A673 (cell line): ENCODE measurements around the gene LMF1. TPM values are rescaled to one million over a fixed set of nuclear protein-coding genes. Genes with fewer than 3 reads are reported as not detected.

Source experiments
- BruUV-seq: library from RNA; stranded (reverse); fragments of 400-500 nt; replicated peaks from 2 replicates; lab custom pipeline; 2021; lab: Mats Ljungman, UMichigan
- CTCF ChIA-PET: fragments of 300-600 bp; sonication (Branson Sonifier 250); formaldehyde crosslinking; loops from one replicate; lab custom pipeline; 2022; ENCODE audit warnings: antibody characterized with exemption; lab: Charles Lee
- POLR2A ChIA-PET: fragments of 300-600 bp; sonication (Branson Sonifier 250); formaldehyde crosslinking; loops from one replicate; lab custom pipeline; 2022; ENCODE audit warnings: antibody characterized with exemption; ENCODE audit not compliant: low non-redundant PET; lab: Charles Lee
- DNase-seq: peaks from one replicate; pipeline ENCODE4 v3.0.0-alpha.2; 2015; ENCODE audit warnings: low spot score
- H3K27ac ChIP-seq: fragments of 200-600 bp; sonication (generic); 2 replicates; pipeline ENCODE4 v1.5.1; 2016; ENCODE audit warnings: mixed run types, low read depth, mild to moderate bottlenecking, mixed read lengths, antibody characterized with exemption, low read length; ENCODE audit not compliant: poor library complexity, severe bottlenecking
- H3K27me3 ChIP-seq: fragments of 200-600 bp; sonication (generic); replicated peaks from 2 replicates; pipeline ENCODE4 v1.6.1; 2017; ENCODE audit warnings: mixed run types, low read depth, mild to moderate bottlenecking, mixed read lengths, antibody characterized with exemption, low read length; ENCODE audit not compliant: insufficient read depth, poor library complexity
- H3K36me3 ChIP-seq: fragments of 200-600 bp; sonication (generic); 2 replicates; pipeline ENCODE4 v1.6.1; 2016; ENCODE audit warnings: mixed run types, mild to moderate bottlenecking, mixed read lengths, antibody characterized with exemption, low read length; ENCODE audit not compliant: insufficient read depth, poor library complexity, severe bottlenecking
- H3K4me1 ChIP-seq: fragments of 200-600 bp; sonication (generic); 2 replicates; pipeline ENCODE4 v1.6.1; 2017; ENCODE audit warnings: mixed run types, mild to moderate bottlenecking, mixed read lengths, antibody characterized with exemption, low read length; ENCODE audit not compliant: insufficient read depth, poor library complexity, severe bottlenecking
- H3K4me3 ChIP-seq: fragments of 200-600 bp; sonication (generic); 2 replicates; pipeline ENCODE4 v1.5.1; 2016; ENCODE audit warnings: low read depth, mixed run types, mild to moderate bottlenecking, mixed read lengths, low read length; ENCODE audit not compliant: poor library complexity, severe bottlenecking
- H3K9me3 ChIP-seq: fragments of 200-600 bp; sonication (generic); 2 replicates; pipeline ENCODE4 v1.6.1; 2016; ENCODE audit warnings: mixed run types, low read depth, mild to moderate bottlenecking, mixed read lengths, antibody characterized with exemption, low read length; ENCODE audit not compliant: poor library complexity, severe bottlenecking
- CTCF ChIP-seq: fragments of 300-800, 200-600 bp; sonication (generic); conservative IDR thresholded peaks from 2 replicates; pipeline ENCODE4 v1.5.1; 2017; ENCODE audit warnings: low read depth, mild to moderate bottlenecking, antibody characterized with exemption, low read length, moderate library complexity, mixed read lengths
- EZH2 ChIP-seq: fragments of 200-600 bp; sonication (generic); IDR thresholded peaks from 2 replicates; pipeline ENCODE4 v1.6.1; 2017; ENCODE audit warnings: borderline replicate concordance, low read depth, mild to moderate bottlenecking, mixed read lengths, antibody characterized with exemption, low read length; ENCODE audit not compliant: poor library complexity, severe bottlenecking
- intact Hi-C: fragments of 100-400 bp; cut with micrococcal nuclease; formaldehyde crosslinking; loops from one replicate; pipeline ENCODE4 v1.10.0; 2022; ENCODE audit not compliant: unreplicated experiment
- total RNA-seq: library from RNA; stranded (reverse); gene quantifications from 2 replicates; pipeline ENCODE4 v1.2.3, GENCODE V29; 2021

Gene LMF1
- total RNA-seq, 1 experiment from 2014 or later: 21.0 TPM

- CTCF ChIA-PET: no interaction called here
Observed at GRCh38 chr16:966035-966434, 4.7 kb downstream of the LMF1 start.

GRCh38 chr16:965487-965886, 5.3 kb downstream of the LMF1 start:
- DNase-seq: no peak
- Histone ChIP-seq H3K4me1 (peaks cover 12% of the 10 kb centered on the region), H3K9me3 (peaks cover 5% of the 10 kb centered on the region), H3K4me3 (no peak overlapping the region), H3K27ac (no peak overlapping the region), H3K36me3 (peaks cover 6% of the 10 kb centered on the region), H3K27me3 (no peaks in the 10 kb centered on the region)
- no TSS peak for BruUV-seq
- POLR2A ChIA-PET: no interaction called here
- TF ChIP-seq CTCF (no peak), EZH2 (no peak)
- CTCF ChIA-PET: no interaction called here
- intact Hi-C loops: no loop called here

More at GRCh38 chr16:966035-966434, 4.7 kb downstream of the LMF1 start:
- peaks cover 12% of the 10 kb centered on the region for H3K4me1 ChIP-seq
- TF ChIP-seq CTCF: no peak
- no peak for TF ChIP-seq EZH2
- intact Hi-C loops: no loop called here
- no TSS peak for BruUV-seq
- no peak for DNase-seq
- POLR2A ChIA-PET: no interaction called here
- H3K9me3 ChIP-seq: peaks cover 5% of the 10 kb centered on the region
- peaks cover 6% of the 10 kb centered on the region for H3K36me3 ChIP-seq
- no peaks in the 10 kb centered on the region for H3K27me3 ChIP-seq
- H3K4me3 ChIP-seq: no peak overlapping the region
- no peak overlapping the region for H3K27ac ChIP-seq

- ChIA-PET POLR2A (no interaction called here), CTCF (no interaction called here)
- no peak overlapping the region for H3K4me3 ChIP-seq
- no peak for DNase-seq
- BruUV-seq: no TSS peak
- H3K4me1 ChIP-seq: peaks cover 11% of the 10 kb centered on the region
- peaks cover 6% of the 10 kb centered on the region for H3K36me3 ChIP-seq
- no peak overlapping the region for H3K27ac ChIP-seq
- H3K27me3 ChIP-seq: no peaks in the 10 kb centered on the region
- H3K9me3 ChIP-seq: peaks cover 5% of the 10 kb centered on the region
- TF ChIP-seq EZH2: no peak
- TF ChIP-seq CTCF: no peak
- intact Hi-C loops: no loop called here
Observed at GRCh38 chr16:965036-965395, 5.8 kb downstream of the LMF1 start.
